Liver (tissue), 9 donors: ENCODE measurements around the gene WDR82. TPM values are rescaled to one million over a fixed set of nuclear protein-coding genes. Genes with fewer than 3 reads are reported as not detected.
A peak's percentile ranks its signal among the peaks of the same experiment; 100 is the strongest.

ENCODE experiments used
- DNase-seq: peaks from one replicate; pipeline ENCODE4 v3.0.0-alpha.2; 2017; ENCODE audit warnings: low spot score
- H3K27ac ChIP-seq, 2 donors: one replicate each; pipeline ENCODE4 v1.7.0; 2013; ENCODE audit warnings: inconsistent platforms in 2 of 2, low read length in 2 of 2, control low read depth in 1 of 2, low read depth in 1 of 2, mild to moderate bottlenecking in 1 of 2
- H3K27me3 ChIP-seq, 4 donors: one replicate each; pipeline versions ENCODE4 v1.6.1 to v1.7.0; 2013; ENCODE audit warnings: low read length in 3 of 4, inconsistent platforms in 1 of 4, mild to moderate bottlenecking in 1 of 4, moderate library complexity in 1 of 4; ENCODE audit not compliant: control insufficient read depth in 4 of 4, insufficient read depth in 4 of 4
- H3K36me3 ChIP-seq, 4 donors: one replicate each; pipeline versions ENCODE4 v1.6.1 to v1.7.0; 2013; ENCODE audit warnings: low read length in 3 of 4, mild to moderate bottlenecking in 3 of 4, low read depth in 1 of 4, moderate library complexity in 1 of 4; ENCODE audit not compliant: control insufficient read depth in 4 of 4, insufficient read depth in 3 of 4
- H3K4me1 ChIP-seq, 4 donors: one replicate each; pipeline versions ENCODE4 v1.6.1 to v1.7.0; 2013; ENCODE audit warnings: low read length in 3 of 4, mild to moderate bottlenecking in 3 of 4, moderate library complexity in 1 of 4; ENCODE audit not compliant: control insufficient read depth in 4 of 4, insufficient read depth in 4 of 4
- H3K4me3 ChIP-seq, 3 donors: one replicate each; pipeline versions ENCODE4 v1.6.1 to v1.7.0; 2013; ENCODE audit warnings: low read length in 3 of 3, control low read depth in 1 of 3, low read depth in 1 of 3, mild to moderate bottlenecking in 1 of 3
- H3K9ac ChIP-seq, 2 donors: one replicate each; pipeline ENCODE4 v1.7.0; 2013; ENCODE audit warnings: low read length in 2 of 2, mild to moderate bottlenecking in 2 of 2, moderate library complexity in 2 of 2, control low read depth in 1 of 2, low read depth in 1 of 2
- H3K9me3 ChIP-seq, 4 donors: one replicate each; pipeline versions ENCODE4 v1.6.1 to v1.7.0; 2013; ENCODE audit warnings: low read length in 3 of 4; ENCODE audit not compliant: control insufficient read depth in 4 of 4
- EGR1 ChIP-seq, 2 donors: IDR thresholded peaks; 2 replicates each; pipeline ENCODE4 v1.6.1; 2016 to 2018; ENCODE audit warnings: antibody characterized with exemption in 2 of 2, low read depth in 2 of 2
- FOXA1 ChIP-seq: IDR thresholded peaks from 2 replicates; pipeline ENCODE4 v1.6.1; 2016; ENCODE audit warnings: antibody characterized with exemption
- FOXA2 ChIP-seq: IDR thresholded peaks from 2 replicates; pipeline ENCODE4 v1.6.1; 2016; ENCODE audit warnings: antibody characterized with exemption
- GABPA ChIP-seq, 2 donors: IDR thresholded peaks in 1 of 2; conservative IDR thresholded peaks in 1 of 2; 2 replicates each; pipeline ENCODE4 v1.6.1; 2016; ENCODE audit warnings: antibody characterized with exemption in 2 of 2, mild to moderate bottlenecking in 1 of 2, moderate library complexity in 1 of 2
- HNF4A ChIP-seq, 2 donors: conservative IDR thresholded peaks; 2 replicates each; pipeline ENCODE4 v1.6.1; 2016; ENCODE audit warnings: antibody characterized with exemption in 2 of 2, mild to moderate bottlenecking in 2 of 2
- HNF4G ChIP-seq: IDR thresholded peaks from 2 replicates; pipeline ENCODE4 v1.6.1; 2016; ENCODE audit warnings: antibody characterized with exemption
- JUND ChIP-seq, 2 donors: IDR thresholded peaks; 2 replicates each; pipeline ENCODE4 v1.6.1; 2016; ENCODE audit warnings: antibody characterized with exemption in 2 of 2
- MAX ChIP-seq: IDR thresholded peaks from 2 replicates; pipeline ENCODE4 v1.6.1; 2016; ENCODE audit warnings: antibody characterized with exemption
- NR2F2 ChIP-seq: IDR thresholded peaks from 2 replicates; pipeline ENCODE4 v1.6.1; 2016; ENCODE audit warnings: antibody characterized with exemption
- RXRA ChIP-seq, 2 donors: IDR thresholded peaks; 2 replicates each; pipeline ENCODE4 v1.6.1; 2017 to 2018; ENCODE audit warnings: antibody characterized with exemption in 2 of 2, mild to moderate bottlenecking in 1 of 2
- SP1 ChIP-seq: IDR thresholded peaks from 2 replicates; pipeline ENCODE4 v1.6.1; 2018; ENCODE audit warnings: antibody characterized with exemption, mild to moderate bottlenecking
- TAF1 ChIP-seq: conservative IDR thresholded peaks from 2 replicates; pipeline ENCODE4 v1.6.1; 2016; ENCODE audit warnings: antibody characterized with exemption, mild to moderate bottlenecking
- YY1 ChIP-seq: IDR thresholded peaks from 2 replicates; pipeline ENCODE4 v1.6.1; 2016; ENCODE audit warnings: antibody characterized with exemption, mild to moderate bottlenecking
- WGBS: extraction: QIAGEN DNeasy Blood & Tissue Kit; methylation state at CpG from one replicate; pipeline ENCODE4 v1.1.7; 2013; 5-methylcytosine and 5-hydroxymethylcytosine counted together
- polyA plus RNA-seq, 2 donors: library from polyadenylated mRNA; stranded (reverse) in 1 of 2; unstranded in 1 of 2; fragments of 200-250 nt in 1 of 2; fragments of >200 nt in 1 of 2; fragmentation: Nextera tagmentation in 1 of 2; extraction: Ambion mirVana in 1 of 2; gene quantifications; one replicate each; pipeline versions ENCODE4 v1.2.1 to v1.2.3, GENCODE V29; 2013 to 2015
- total RNA-seq, 2 donors: library from RNA; depleted of rRNA; stranded (reverse); fragments of >200 nt; gene quantifications; one replicate each; pipeline ENCODE4 v1.2.3, GENCODE V29; 2014
- TF ChIP-seq, protein P1 (sequence below): IDR thresholded peaks from 2 replicates; pipeline ENCODE4 v1.6.1; 2016; ENCODE audit warnings: antibody characterized with exemption
- TF ChIP-seq, protein P2 (sequence below): IDR thresholded peaks from 2 replicates; pipeline ENCODE4 v1.6.1; 2016; ENCODE audit warnings: antibody characterized with exemption, mild to moderate bottlenecking
- TF ChIP-seq, protein P3 (sequence below): IDR thresholded peaks from 2 replicates; pipeline ENCODE4 v1.6.1; 2016; ENCODE audit warnings: antibody characterized with exemption
- TF ChIP-seq, protein P4 (sequence below): fragments of 150-350 bp; IDR thresholded peaks from 2 replicates; pipeline ENCODE4 v1.5.1; 2017; ENCODE audit warnings: improper control_type of control experiment, low read depth, low read length; ENCODE audit not compliant: missing input control
- donor health status: healthy.
- donor health status: healthy.
- donor health status: healthy.
- donor health status: healthy.
- donor health status: healthy.

Gene WDR82
- total and polyA plus RNA-seq, 4 donors: 4.3 to 44.3 (median 25.5) TPM

DNA sequence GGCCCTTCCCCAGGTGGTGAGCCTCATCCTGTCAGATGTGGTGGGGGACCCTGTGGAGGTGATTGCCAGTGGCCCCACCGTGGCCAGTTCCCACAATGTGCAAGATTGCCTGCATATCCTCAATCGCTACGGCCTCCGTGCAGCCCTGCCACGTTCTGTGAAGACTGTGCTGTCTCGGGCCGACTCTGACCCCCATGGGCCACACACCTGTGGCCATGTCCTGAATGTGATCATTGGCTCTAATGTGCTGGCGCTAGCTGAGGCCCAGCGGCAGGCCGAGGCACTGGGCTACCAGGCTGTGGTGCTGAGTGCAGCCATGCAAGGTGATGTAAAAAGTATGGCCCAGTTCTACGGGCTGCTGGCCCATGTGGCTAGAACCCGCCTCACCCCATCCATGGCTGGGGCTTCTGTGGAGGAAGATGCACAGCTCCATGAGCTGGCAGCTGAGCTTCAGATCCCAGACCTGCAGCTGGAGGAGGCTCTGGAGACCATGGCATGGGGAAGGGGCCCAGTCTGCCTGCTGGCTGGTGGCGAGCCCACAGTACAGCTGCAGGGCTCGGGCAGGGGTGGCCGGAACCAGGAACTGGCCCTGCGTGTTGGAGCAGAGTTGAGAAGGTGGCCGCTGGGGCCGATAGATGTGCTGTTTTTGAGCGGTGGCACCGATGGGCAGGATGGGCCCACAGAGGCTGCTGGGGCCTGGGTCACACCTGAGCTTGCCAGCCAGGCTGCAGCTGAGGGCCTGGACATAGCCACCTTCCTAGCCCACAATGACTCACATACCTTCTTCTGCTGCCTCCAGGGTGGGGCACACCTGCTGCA, 14.0 kb upstream of the WDR82 start:
- Histone ChIP-seq H3K4me3 (peak overlapping the region; percentile 71 to 95 (median 90)), H3K27ac (peak overlapping the region; percentile 83 to 98), H3K9me3 (no peaks in the 10 kb centered on the region), H3K27me3 (no peaks in the 10 kb centered on the region), H3K4me1 (peaks cover 14 to 82% (median 56%) of the 10 kb centered on the region in 4 donors), H3K36me3 (peaks cover 3 to 6% (median 5%) of the 10 kb centered on the region in 4 donors), H3K9ac (peak overlapping the region in 1 of 2 donors; percentile 90)
- WGBS: 67% methylated on average over 20 of the region's 20 CpGs
- TF ChIP-seq GABPA (IDR thresholded peaks at IDR 0.05 in 1 of 2, conservative IDR thresholded peaks at IDR 0.05 in 1 of 2): no peak
- TF ChIP-seq EGR1 (IDR thresholded peaks at IDR 0.05; ENCODE audit: low read depth in 2 of 2): no peak
- no peak for TF ChIP-seq FOXA2
- TF ChIP-seq SP1: no peak
- no peak for TF ChIP-seq HNF4A (conservative IDR thresholded peaks at IDR 0.05)
- no peak for TF ChIP-seq FOXA1
- no peak for TF ChIP-seq MAX
- TF ChIP-seq, protein P1, sequence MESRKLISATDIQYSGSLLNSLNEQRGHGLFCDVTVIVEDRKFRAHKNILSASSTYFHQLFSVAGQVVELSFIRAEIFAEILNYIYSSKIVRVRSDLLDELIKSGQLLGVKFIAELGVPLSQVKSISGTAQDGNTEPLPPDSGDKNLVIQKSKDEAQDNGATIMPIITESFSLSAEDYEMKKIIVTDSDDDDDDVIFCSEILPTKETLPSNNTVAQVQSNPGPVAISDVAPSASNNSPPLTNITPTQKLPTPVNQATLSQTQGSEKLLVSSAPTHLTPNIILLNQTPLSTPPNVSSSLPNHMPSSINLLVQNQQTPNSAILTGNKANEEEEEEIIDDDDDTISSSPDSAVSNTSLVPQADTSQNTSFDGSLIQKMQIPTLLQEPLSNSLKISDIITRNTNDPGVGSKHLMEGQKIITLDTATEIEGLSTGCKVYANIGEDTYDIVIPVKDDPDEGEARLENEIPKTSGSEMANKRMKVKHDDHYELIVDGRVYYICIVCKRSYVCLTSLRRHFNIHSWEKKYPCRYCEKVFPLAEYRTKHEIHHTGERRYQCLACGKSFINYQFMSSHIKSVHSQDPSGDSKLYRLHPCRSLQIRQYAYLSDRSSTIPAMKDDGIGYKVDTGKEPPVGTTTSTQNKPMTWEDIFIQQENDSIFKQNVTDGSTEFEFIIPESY: no peak
- TF ChIP-seq, protein P2, sequence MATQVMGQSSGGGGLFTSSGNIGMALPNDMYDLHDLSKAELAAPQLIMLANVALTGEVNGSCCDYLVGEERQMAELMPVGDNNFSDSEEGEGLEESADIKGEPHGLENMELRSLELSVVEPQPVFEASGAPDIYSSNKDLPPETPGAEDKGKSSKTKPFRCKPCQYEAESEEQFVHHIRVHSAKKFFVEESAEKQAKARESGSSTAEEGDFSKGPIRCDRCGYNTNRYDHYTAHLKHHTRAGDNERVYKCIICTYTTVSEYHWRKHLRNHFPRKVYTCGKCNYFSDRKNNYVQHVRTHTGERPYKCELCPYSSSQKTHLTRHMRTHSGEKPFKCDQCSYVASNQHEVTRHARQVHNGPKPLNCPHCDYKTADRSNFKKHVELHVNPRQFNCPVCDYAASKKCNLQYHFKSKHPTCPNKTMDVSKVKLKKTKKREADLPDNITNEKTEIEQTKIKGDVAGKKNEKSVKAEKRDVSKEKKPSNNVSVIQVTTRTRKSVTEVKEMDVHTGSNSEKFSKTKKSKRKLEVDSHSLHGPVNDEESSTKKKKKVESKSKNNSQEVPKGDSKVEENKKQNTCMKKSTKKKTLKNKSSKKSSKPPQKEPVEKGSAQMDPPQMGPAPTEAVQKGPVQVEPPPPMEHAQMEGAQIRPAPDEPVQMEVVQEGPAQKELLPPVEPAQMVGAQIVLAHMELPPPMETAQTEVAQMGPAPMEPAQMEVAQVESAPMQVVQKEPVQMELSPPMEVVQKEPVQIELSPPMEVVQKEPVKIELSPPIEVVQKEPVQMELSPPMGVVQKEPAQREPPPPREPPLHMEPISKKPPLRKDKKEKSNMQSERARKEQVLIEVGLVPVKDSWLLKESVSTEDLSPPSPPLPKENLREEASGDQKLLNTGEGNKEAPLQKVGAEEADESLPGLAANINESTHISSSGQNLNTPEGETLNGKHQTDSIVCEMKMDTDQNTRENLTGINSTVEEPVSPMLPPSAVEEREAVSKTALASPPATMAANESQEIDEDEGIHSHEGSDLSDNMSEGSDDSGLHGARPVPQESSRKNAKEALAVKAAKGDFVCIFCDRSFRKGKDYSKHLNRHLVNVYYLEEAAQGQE: no peak
- TF ChIP-seq YY1: no peak
- no peak for TF ChIP-seq JUND (IDR thresholded peaks at IDR 0.05)
- TF ChIP-seq, protein P3, sequence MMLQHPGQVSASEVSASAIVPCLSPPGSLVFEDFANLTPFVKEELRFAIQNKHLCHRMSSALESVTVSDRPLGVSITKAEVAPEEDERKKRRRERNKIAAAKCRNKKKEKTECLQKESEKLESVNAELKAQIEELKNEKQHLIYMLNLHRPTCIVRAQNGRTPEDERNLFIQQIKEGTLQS: no peak
- TF ChIP-seq TAF1: no peak
- TF ChIP-seq NR2F2: no peak
- no peak for TF ChIP-seq HNF4G
- TF ChIP-seq, protein P4, sequence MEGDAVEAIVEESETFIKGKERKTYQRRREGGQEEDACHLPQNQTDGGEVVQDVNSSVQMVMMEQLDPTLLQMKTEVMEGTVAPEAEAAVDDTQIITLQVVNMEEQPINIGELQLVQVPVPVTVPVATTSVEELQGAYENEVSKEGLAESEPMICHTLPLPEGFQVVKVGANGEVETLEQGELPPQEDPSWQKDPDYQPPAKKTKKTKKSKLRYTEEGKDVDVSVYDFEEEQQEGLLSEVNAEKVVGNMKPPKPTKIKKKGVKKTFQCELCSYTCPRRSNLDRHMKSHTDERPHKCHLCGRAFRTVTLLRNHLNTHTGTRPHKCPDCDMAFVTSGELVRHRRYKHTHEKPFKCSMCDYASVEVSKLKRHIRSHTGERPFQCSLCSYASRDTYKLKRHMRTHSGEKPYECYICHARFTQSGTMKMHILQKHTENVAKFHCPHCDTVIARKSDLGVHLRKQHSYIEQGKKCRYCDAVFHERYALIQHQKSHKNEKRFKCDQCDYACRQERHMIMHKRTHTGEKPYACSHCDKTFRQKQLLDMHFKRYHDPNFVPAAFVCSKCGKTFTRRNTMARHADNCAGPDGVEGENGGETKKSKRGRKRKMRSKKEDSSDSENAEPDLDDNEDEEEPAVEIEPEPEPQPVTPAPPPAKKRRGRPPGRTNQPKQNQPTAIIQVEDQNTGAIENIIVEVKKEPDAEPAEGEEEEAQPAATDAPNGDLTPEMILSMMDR: no peak
- TF ChIP-seq RXRA (IDR thresholded peaks at IDR 0.05): no peak
- no peak for DNase-seq
